ENCODE data around the gene TMPRSS4. TPM values are rescaled to one million over a fixed set of nuclear protein-coding genes. Genes with fewer than 3 reads are reported as not detected.

The TMPRSS4 gene
- total RNA-seq, 1 experiment from 2014 or later, result 1.4 TPM

DNA sequence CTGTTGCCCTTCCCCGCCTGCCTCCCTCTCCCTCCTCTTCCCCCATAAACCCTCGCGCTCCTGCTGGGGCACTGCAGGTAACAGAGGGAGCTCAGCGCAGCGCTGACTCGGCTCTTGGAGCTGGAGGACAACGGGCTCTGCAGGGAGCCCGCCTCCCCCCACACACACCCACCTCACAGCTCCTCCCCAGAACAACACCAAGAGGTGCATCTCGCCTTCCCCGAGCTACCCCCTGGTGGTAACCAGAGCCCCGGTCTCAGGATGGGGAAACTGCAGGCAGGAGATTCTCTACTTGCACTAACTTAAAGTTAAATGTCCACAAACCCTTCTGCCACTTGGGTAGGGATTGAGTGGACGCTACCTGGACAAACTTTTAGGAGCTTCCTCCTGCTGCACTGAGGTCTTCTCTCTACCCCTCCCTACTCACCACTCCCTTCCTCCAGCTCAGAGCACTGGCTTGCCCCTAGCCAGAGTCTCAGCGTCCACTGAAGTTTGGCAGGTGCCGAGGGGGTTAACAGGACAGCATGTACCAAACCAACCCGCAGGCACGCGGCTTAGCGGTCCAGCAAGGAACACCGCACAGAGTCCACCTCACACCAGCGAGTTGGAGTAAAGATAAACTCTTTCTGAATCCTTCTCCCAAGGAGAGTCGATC is 79.8 kb downstream of the TMPRSS4 start:
- peak overlapping the region; percentile 66 for H3K4me3 Mint-ChIP-seq
- ATAC-seq, result peak; percentile 8

GRCh38 chr11:118157186-118157895 is 80.5 kb downstream of the TMPRSS4 start:
- Mint-ChIP-seq H3K4me3 (peak overlapping the region; percentile 66), H3K27me3 (ENCODE audit: low read depth) (peaks cover 74% of the 10 kb centered on the region), H3K36me3 (no peaks in the 10 kb centered on the region), H3K4me1 (peaks cover 47% of the 10 kb centered on the region), H3K9me3 (no peaks in the 10 kb centered on the region), H3K27ac (no peak overlapping the region)
- ATAC-seq (no peak), DNase-seq (ENCODE audit: low spot score) (no peak)
- ChIA-PET POLR2A (interaction anchor here (1.4 kb wide), 1 partner anchor 14 kb away, joined by 3 read pairs; no protein-coding TSS in a partner anchor), CTCF (interaction anchor here (1.1 to 4.0 kb wide), 6 partner anchors 9 to 41 kb away, joined by 3 to 101 read pairs (median 9); no protein-coding TSS in a partner anchor)
- 0 out of 2 replicates have a peak, but pooled peaks have one; percentile 16 for TF ChIP-seq ZNF263 (CRISPR knock-in tag; IDR thresholded peaks at IDR 0.05; ENCODE audit: low read depth)
- TF ChIP-seq, protein P1, sequence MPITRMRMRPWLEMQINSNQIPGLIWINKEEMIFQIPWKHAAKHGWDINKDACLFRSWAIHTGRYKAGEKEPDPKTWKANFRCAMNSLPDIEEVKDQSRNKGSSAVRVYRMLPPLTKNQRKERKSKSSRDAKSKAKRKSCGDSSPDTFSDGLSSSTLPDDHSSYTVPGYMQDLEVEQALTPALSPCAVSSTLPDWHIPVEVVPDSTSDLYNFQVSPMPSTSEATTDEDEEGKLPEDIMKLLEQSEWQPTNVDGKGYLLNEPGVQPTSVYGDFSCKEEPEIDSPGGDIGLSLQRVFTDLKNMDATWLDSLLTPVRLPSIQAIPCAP (CRISPR knock-in tag; IDR thresholded peaks at IDR 0.05), result no peak

More for the DNA sequence above, 79.8 kb downstream of the TMPRSS4 start:
- Mint-ChIP-seq H3K4me1 (peaks cover 49% of the 10 kb centered on the region), H3K27ac (no peak overlapping the region), H3K36me3 (no peaks in the 10 kb centered on the region), H3K27me3 (ENCODE audit: low read depth) (peaks cover 78% of the 10 kb centered on the region), H3K9me3 (no peaks in the 10 kb centered on the region)
- DNase-seq (ENCODE audit: low spot score), result no peak
- ChIA-PET POLR2A (interaction anchor here (0.6 to 1.4 kb wide), 2 partner anchors 14 to 44 kb away, joined by 3 to 8 read pairs; no protein-coding TSS in a partner anchor), CTCF (interaction anchor here (0.7 to 4.0 kb wide), 9 partner anchors 9 to 139 kb away, joined by 3 to 101 read pairs (median 8); no protein-coding TSS in a partner anchor)
- TF ChIP-seq ZNF263 (CRISPR knock-in tag; IDR thresholded peaks at IDR 0.05; ENCODE audit: low read depth), result peak; percentile 60; the same call in 1 of the 2 replicates
- 0 out of 2 replicates have a peak, but pooled peaks have one; percentile 15 for TF ChIP-seq E2F5 (CRISPR knock-in tag; IDR thresholded peaks at IDR 0.05)
- TF ChIP-seq, protein P1 (CRISPR knock-in tag; IDR thresholded peaks at IDR 0.05), result no peak
- peak; percentile 89 for TF ChIP-seq ZNF423 (CRISPR knock-in tag; IDR thresholded peaks at IDR 0.05)
- TF ChIP-seq NFE2L1 (CRISPR knock-in tag; IDR thresholded peaks at IDR 0.05), result 0 out of 2 replicates have a peak, but pooled peaks have one; percentile 19

DNA sequence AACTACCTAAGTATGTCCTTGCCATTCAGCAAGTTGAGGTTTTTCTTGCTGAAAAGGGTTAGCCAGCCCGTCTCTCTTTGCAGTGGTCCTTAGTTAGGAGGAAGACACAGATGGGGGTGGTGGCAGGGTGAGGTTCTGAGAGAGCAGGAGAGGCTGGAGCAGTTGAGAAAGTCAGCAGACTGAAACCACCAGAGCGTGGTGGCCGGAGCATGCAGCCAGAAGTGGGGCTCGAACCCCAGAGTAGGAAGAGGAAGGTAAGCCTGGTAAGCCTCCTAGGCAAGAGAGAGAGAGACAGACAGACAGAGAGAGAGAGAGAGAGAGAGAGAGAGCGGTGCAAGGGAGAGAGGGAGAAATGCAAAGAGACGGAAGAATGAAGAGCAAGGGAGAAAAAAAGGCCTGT is 84.9 kb downstream of the TMPRSS4 start:
- H3K27me3 Mint-ChIP-seq (ENCODE audit: low read depth), result peaks cover 36% of the 10 kb centered on the region
- peaks cover 24% of the 10 kb centered on the region for H3K4me1 Mint-ChIP-seq
- ChIA-PET POLR2A (no interaction called here), CTCF (interaction anchor here (0.8 kb wide), 1 partner anchor 10 kb away, joined by 4 read pairs; no protein-coding TSS in a partner anchor)
- ATAC-seq, result no peak
- no peak for DNase-seq (ENCODE audit: low spot score)
- no peak for TF ChIP-seq MAX (CRISPR knock-in tag; IDR thresholded peaks at IDR 0.05)
- no peak for TF ChIP-seq GRHL2 (CRISPR knock-in tag; IDR thresholded peaks at IDR 0.05; ENCODE audit: insufficient replicate concordance, severe bottlenecking)
- TF ChIP-seq ZNF423 (CRISPR knock-in tag; IDR thresholded peaks at IDR 0.05), result no peak
- TF ChIP-seq, protein P2, sequence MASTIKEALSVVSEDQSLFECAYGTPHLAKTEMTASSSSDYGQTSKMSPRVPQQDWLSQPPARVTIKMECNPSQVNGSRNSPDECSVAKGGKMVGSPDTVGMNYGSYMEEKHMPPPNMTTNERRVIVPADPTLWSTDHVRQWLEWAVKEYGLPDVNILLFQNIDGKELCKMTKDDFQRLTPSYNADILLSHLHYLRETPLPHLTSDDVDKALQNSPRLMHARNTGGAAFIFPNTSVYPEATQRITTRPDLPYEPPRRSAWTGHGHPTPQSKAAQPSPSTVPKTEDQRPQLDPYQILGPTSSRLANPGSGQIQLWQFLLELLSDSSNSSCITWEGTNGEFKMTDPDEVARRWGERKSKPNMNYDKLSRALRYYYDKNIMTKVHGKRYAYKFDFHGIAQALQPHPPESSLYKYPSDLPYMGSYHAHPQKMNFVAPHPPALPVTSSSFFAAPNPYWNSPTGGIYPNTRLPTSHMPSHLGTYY (CRISPR knock-in tag; IDR thresholded peaks at IDR 0.05), result no peak
- no peak for TF ChIP-seq ELF4 (CRISPR knock-in tag; IDR thresholded peaks at IDR 0.05; ENCODE audit: low read depth)
- no peak for TF ChIP-seq NFATC4 (CRISPR knock-in tag; IDR thresholded peaks at IDR 0.05)
- TF ChIP-seq GTF2I (CRISPR knock-in tag; conservative IDR thresholded peaks at IDR 0.05), result no peak
- TF ChIP-seq ATF6 (CRISPR knock-in tag; IDR thresholded peaks at IDR 0.05), result no peak
- TF ChIP-seq KAT7 (CRISPR knock-in tag; IDR thresholded peaks at IDR 0.05; ENCODE audit: borderline replicate concordance), result no peak
- H3K27ac Mint-ChIP-seq, result no peak overlapping the region
- H3K36me3 Mint-ChIP-seq, result no peaks in the 10 kb centered on the region
- no peak overlapping the region for H3K4me3 Mint-ChIP-seq
- H3K9me3 Mint-ChIP-seq, result no peaks in the 10 kb centered on the region

Data from WTC11 (cell line).